Iris pigment epithelial cell (primary cell): ENCODE measurements around the gene CACNA1C.

Experiments used
- DNase-seq: peaks from one replicate; pipeline ENCODE4 v3.0.0-alpha.2; 2011; ENCODE audit warnings: low read depth

CACNA1C gene

DNA sequence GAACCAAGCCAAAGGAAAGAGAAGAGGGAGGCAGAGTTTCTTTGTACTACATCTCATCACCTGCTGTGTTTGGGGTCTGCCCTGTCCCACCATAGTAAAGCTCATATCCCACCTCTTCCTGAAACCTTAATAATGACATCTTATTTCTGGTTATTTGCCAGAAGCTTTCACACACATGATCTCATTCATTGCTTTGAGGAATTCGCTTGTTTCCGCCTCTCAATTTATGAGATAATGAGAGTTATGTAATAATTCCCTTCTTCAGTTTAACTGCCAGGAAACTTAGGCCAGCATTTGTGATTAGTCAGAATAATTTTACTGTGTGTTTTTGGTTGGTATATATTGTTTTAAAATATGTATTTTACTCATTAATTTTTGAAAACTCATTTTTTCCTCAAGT lies 205.2 kb downstream of the CACNA1C start:
- peak; percentile 77 for DNase-seq

DNA sequence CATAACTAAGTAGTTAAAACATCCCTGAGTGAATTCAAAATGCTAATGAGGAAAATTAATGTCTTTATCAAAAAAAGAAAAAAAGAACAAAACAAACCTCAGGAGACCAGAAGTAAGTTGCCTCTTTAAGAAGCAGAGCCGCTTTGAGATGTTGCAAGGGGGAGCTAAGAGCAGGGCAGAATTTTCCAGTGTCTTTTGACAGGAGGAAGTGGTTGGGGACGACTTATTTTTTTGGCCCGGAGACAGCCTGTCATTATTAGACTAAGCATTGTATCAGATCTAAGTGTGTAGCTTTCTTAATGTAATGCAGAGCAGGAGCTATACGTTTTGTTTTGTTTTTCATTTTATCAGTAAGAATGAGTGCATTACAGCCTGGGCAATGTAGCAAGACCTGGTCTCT lies 206.6 kb downstream of the CACNA1C start:
- DNase-seq, result no peak

DNA sequence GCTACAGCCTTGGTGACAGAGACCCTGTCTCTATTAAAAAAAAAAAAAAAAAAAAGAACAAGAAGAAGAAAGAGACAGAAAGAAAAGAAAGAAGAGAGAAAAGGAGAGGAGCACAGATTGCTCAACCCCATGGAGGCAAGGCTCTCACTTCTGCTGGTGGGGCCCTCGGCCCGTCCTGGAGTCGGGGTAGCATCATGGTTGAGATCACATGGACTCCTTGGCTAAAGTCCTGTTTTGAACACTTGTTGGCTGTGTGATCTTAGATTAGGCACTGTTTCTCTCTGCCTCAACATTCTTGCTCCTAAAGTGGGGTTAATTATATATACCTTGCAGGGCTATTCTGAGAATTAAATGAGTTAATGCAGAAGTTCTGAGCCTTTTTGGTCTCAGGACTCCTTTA lies 207.7 kb downstream of the CACNA1C start:
- DNase-seq, result no peak

DNA sequence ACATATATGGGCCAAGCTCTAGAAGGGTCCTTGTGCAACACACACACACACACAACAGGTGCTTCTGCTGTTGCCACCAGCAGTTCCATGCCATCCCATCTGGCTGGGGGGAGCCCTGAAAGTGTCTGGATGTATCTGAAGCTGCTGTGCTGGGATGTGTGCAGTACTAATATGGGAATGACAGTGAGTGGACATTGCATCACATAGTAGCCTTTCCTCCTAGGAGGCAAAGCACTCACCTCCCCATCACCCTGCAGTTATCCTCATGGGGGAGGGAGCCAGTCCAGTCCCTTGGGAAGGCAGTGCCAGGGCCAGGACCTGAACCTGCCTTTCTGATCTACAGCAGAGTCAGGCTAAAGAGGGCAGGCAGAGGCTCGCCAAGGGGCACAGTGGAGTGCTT lies 208.9 kb downstream of the CACNA1C start:
- DNase-seq, result no peak

DNA sequence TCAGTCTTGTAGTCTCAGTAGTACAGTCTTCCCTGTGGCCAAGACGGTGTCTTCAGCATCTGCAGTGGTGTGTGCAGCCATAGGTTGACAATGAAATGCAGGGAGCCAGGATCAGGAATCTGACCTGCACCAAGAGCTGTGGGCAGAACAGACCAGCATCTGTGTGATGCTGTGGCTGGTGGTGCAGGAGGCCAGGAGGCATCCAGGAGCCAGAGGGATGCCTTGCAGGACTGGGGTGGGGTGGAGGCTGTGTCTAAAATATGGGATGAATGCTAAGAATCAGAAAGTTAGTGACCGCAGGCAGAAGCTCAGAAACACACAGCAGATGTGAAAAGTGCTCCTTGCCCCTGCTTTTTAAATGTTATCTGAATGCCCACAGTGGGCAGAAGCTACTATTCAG lies 209.7 kb downstream of the CACNA1C start:
- no peak for DNase-seq

DNA sequence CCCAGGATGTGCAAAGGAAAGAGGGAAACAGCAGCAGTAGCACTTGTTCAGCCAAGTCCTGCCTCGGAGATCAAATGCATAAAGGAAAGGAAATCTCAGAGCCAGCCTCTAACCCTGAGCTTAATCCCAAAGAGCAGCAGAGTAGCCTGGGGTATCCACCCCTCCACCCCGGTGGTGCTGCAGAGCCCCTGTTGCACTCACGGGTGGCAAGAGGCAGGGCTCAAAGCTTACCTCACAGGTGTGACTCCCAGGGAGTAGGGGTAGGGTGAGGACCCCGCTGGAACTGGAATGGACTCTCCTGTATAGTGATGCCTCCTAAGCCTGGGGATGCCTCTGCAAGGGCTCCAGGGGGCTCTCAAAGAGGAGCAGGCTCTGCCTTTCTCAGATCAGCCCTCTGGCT lies 211.1 kb downstream of the CACNA1C start:
- no peak for DNase-seq

DNA sequence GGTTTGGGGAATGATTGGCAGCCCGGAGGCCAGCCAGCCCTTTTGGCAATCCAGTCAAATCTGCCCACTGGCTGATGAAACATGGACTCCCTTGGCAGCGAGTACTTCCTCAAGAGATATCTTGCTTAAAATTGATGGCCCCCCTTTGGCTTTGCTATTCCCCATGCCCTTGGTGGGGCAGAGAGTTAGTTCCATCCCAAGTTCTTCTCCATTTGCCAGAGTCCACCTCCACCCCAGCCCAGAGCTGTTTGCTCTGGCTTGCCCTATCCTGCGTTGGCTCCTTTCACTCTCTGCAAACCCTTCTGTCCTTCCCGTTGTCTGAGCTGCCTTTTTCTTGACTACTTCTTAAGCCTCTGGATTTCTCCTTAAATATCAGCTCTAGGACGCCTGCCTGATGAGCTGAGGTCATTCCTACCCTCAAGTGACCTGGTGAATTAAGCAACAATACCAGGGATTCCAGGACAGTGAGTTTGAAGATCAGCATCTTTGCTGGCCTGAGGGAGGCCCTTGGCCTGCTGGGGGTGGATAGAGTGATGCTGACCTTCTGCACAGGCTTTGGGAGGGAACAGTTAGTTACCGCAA lies 212.0 kb downstream of the CACNA1C start:
- peak; percentile 98 for DNase-seq

DNA sequence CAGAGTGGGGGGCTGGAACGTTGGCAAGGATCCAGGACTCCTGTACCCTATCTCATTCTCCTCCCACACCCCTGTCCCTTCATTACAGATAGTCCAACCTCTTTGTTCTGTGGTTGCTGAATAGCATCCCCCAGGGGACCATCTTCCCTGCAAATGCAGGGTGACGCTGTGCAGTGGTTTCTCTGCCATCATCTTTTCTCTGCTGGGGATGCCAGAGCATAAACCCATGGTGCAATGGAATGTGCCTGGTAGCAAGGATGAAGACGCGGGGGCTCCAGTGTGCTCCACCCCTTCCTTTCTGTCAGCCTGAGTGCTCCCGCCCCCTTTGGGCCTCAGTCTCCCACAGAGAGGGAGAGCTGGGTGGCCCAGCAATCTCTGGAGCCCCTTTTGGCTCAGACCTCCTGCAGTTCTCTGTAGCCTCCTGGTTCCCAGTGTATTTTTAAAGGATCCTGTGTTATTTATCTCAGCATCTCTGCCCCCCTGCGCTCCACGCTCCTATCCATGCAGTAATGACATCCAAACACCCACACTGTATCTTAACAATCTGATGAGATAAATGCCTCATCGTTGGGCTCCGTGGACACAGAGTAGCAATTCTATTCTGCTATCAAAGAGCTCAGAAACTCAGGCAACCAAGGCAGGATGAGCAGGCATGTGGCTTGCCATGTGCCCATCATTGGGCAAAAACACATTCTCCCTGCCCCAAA lies 212.8 kb downstream of the CACNA1C start:
- no peak for DNase-seq

DNA sequence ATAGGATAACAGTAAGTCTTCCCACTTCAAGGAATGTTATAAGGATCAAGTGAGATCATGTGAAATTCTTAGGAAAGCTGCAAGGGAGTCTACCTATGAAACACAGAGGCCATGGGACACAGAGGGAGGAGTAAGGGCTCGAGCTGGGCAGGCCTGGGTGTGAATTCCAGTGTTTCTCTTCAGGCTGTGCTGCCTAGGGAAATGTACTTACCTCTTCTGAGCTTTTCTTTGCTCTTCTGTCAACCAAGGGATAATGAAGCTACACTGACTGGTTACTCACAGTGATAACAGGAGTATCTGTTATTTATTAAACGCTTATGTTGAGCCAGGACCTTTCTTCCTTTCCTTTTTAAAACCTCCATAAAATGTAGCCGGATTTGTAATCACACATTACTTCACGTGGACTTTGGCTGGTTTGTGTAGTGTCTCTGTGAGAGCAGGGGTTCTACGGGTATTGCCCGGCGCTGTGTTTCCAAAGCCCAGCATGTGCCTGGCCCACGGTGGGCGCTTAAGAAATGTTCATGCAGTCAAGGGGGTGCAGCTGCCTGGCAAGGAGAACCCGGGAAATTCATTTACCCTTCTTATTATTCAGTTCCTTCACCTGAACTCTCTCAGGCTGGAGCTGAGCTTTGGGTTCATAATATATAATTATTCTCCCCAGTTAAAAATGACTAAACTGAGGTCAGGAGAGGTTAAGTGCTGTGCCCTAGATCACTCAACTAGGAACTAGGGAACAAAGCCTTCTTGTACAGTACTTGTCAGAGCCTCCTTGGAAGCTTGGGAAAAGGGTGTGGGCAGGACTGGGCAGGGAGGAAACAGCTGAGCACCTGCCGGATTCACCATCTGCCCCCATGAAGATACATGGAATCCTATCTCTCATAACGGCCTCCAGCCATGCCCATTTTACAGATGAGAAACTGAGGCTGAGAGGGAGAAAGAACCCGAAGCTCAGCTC lies 214.2 kb downstream of the CACNA1C start:
- DNase-seq, result no peak

DNA sequence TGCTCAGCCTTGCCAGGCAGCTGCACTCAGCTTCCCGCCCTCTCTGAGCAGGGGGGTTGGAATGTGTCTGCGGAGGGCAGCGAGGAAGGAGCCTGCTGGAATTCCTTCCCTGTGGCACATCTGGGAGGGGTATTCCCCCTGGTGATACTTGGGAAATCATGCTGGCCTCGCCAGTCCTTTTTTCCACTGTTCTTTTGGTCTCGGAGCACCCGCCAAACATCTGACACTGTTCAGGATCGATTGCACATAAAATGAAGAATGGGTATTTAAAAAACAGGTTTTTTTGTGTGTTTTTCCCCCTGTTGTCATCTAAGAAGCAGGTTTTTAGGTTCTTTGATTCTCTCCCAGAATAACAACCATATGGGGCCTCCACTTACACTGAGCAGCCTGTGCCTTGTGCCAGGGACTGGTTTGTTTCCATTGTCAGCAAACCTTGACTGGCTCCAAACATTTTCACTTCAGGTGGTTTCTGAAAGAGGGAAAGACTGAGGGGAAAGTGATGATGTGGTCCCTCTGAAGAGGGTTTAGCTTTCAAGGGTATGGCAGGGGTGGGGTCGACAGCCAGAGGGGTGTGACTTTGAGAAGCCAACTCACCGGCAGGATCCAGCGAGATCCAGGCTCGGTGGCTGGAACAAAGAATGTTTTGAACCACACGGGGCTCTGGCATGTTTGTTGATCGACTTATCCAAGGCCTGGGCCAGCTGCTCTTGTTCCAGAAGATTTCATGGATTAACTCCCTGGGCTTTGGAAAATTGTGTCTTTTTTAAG lies 215.1 kb downstream of the CACNA1C start:
- no peak for DNase-seq

DNA sequence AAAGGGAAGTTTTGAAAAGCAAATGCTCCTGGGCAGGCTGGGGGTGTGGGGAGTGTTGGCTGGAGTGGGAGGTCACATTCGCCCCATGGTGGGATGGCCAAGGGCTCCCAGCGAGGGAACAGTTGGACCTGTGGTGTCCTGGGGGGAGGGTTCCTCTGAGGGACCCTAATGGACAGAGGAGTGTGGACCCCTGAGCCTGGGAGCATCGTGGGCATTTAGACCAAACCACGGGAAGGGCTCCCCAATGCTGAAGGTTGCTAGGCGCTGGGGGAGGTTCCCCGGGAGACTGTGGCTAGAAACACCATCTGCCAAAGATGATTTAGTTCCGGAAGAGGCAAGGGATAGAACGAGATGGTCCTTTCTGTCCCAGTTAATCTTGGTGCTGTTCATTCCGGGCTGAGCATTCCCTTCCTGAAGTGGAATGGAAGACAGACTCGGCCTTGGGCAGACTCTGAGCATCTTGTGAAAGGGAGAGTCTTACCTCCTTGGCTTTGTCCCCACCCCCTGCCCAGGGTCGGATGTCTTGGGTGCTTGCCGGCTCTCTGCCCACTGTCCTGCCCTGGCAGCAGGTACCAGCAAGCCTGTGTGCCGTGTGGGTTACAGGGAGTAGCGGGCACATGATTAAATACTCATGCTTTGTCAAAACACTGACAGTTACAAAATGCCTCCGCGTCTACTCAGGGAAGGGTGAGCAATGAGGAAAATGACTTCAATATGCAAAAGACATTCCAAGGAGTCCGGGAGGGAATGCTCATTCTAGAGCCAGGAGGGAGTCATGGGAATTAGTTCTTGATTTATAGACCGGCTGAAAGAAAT lies 215.9 kb downstream of the CACNA1C start:
- peak; percentile 84 for DNase-seq

DNA sequence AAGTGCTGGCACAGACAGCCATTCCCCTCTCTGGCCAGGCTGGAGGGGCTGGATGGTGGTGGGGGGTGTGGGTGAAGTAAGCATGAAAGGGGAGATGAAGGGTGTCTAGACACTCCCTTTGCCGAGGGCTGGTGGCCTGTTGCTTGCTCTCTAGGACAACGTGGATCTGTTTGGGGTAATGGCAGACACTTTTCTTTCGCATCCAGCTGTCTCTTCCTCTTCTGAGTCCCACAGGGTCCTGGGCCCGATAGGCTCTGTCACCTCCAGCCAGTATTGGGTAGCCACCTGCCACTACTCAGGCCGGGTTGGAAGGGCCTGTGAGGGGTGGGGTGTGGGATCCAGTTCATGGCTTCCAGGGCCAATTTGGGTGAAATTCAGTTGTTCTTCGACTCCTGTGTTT lies 218.1 kb downstream of the CACNA1C start:
- no peak for DNase-seq

DNA sequence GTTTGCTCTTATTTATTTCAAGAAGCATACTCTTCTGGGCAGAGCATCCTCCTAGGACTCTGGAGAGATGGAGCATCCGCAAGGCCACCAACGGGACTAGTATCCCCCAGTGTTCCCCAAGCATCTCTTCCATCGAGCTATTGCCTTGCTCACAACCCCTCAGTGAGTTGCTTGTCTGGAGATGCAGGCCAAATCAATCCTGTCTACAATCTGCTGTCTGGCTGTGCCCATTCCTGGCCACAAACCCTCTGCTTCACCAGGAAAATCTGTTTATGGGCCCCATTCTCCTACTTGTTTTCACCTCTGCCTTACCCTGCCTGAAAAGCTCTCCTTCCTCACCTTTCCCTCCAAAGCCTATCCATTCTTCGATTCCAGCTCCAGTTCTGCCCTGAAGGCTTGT lies 219.2 kb downstream of the CACNA1C start:
- DNase-seq, result no peak

DNA sequence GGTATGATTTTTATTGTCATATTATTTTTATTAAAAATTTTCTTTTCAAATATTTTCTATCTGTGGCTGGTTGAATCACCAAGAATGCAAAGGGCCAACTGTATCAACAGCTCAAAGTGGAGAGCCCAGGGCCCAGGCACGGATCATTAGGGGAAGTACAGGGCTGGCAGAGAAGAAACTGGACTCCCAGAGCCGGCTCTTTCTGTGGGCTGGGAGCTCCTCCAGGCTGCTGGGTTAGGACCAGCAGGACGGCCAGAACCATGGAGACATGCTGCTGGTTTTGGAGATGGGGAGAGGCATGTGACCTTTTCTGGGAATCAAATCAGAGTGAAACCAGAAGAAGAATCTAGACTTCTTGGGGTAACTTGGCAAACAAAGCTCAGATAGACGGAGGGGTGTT lies 220.5 kb downstream of the CACNA1C start:
- DNase-seq, result peak; percentile 77

DNA sequence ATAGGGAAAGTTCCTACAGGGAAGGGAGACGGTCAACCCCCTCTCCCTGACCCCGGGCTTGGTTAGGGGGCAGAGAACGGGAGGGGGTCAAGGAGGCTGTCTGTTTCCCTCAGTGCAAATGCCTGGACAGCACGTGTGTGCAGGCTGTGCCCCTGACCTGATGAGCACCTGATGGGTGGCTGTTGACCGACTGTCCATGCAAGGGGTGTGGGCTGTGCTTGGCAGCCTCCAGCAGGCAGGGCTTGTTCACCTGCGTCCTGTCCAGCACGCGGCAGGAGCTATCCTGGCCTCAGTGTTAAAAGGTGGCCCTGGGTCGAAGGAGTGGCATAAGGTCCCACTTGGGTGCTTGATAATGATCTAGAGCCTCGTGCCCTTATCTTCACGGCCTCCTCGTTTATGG lies 221.0 kb downstream of the CACNA1C start:
- no peak for DNase-seq

DNA sequence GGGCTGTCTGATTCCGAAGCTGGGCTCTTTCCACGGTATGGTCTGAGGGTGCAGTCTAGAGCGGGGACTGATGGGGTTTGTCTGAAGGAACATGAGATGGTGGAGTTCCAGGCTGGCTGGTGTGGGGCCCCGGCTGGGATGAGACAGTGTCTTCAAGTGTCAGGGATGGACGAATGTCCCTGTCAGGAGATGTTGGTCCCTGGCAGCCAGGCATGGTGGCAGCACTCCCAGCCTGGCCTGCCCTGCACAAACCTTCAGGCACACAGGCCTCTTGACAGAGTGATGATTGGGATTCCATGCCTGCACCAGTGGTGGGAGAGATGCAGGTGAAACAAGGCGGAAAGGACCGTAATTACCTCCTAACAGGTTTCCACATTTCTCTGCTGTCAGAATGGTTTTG lies 221.9 kb downstream of the CACNA1C start:
- DNase-seq, result no peak

DNA sequence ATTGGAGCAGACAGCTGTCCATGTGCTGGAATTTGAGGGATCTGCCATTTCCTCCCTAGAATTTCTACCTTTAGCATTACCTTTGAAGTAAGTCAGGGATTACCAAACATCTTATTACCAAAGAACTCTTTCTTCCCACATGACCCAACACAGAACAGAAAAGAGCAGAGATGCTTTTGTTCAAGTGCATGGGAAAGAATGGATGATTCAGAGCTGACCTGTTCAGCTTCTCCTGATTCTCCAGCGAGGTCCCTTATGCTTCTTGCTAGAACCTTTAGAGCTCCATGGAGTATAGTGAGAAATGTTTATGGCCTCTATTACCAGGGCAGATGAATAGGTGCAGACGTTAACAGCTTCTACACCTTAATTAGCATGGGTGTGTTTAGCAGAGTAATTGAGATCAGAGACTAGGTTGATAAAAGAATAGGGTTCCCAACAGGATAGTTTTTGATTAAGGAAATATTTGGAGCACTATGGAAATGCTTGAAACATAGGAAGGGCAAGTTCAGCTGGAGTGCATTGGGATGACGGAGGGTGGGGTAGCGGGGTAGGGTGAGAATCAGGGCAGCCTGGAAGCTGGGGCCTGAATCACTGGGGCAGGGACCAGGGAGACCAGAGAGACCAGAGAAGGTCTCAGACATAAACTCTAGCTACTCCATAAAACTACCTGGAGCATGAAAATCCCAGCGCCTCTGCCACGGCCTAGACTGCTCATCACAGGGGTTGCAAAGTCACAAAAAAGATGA lies 223.7 kb downstream of the CACNA1C start:
- DNase-seq, result no peak

DNA sequence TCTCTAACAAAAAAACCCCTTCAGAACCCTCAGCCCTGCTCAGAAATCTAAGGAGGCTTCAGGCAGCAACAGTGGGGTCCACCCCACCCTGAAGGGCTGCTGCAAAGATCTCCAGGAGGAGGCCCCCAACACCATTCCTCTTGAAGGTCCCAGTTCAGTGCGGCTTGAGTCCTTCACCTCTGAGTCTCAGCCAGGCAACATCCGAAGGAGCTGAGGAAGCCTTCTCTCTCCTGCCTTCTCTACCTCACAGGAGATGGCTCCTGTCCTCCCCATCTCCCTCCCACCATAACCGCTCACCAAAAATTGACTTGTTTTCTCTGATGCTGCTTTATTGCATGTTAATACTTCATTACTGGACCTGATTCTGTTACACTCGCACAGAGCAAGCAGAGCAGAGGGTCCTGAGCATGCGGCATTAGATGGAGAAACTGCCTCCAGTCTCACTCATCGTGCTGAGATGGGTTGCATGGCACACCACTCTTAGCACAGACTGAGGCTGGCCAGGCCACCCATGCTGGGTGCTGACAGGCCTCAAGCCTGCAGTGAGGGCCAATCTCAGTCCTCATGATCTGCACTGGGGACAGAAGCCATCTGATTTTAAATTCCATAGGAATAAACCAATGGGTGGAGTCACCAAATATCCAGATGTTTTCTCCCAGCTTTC lies 224.8 kb downstream of the CACNA1C start:
- DNase-seq, result no peak

DNA sequence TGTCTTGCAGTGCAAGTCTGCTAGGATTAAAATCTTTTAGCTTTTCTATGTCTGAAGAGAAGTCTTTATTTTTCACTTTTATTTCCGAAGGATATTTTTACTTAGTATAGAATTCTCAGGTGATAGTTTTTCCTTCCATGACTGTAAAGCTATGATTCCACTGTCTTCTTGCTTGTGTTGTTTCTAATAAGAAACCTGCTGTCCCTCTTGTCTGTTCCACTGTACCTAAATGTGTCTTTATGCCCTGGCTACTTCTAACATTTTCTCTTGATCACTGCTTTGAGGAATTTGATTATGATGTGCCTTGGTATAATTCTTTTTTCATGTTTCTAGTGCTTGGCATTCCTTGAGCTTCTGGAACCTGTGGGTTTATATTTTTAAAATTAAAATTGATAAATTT lies 228.7 kb downstream of the CACNA1C start:
- no peak for DNase-seq

DNA sequence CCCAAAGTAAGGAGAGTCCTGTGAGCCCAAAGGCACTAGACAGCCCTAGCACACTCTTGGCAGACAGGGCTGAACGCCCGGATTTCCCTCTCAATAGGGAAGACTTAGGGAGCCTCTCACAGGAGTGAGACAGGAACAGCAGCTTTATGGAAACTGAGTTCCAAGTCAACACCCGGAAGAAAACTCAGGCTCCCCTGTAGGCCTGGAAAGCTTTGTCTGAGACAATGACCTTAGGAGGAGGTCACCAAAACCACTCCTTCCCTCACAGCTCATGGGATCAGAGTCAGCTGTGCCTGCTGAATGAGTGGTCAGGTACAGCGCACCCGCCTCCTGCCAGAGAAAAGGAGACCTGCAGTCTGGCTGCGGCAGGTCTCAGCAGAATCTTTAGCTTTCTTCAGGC lies 229.5 kb downstream of the CACNA1C start:
- DNase-seq, result no peak
